ENCODE measurements around the gene PIWIL1.

DNA sequence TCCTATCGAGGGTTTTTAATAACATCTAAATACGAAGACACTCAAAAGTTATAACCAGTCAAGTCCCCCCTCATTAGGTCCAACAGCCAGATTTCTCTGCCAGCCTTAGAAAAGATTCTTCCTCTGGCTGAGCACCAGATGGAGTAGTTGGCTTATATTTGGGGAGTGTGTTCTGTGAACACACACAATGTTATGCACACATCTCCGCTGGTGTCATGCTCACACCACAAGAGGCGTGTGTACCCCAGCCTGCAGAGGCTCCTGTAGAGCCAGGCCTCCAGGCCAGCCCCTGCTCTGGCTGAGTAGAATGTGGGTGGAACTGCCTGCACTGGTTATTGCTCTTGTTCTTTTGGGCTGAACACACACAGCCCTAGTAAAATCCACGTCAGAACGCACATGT, 64.0 kb downstream of the PIWIL1 start:
- TF ChIP-seq EZH2 (IDR thresholded peaks at IDR 0.05; ENCODE audit: insufficient read depth, poor library complexity, severe bottlenecking) = no peak
- TF ChIP-seq EZH2phosphoT487 (IDR thresholded peaks at IDR 0.05; ENCODE audit: insufficient read depth, low read depth) = no peak

Measured in GM23248 (cell line).